ENCODE results near the gene ITGA7.

- TF ChIP-seq CTCF (conservative IDR thresholded peaks at IDR 0.05 in 1 of 2, IDR thresholded peaks at IDR 0.05 in 1 of 2; ENCODE audit: extremely low read depth in 1 of 2, insufficient read depth in 1 of 2, low read depth in 1 of 2, low read length in 2 of 2) (no peak), EZH2 (IDR thresholded peaks at IDR 0.05; ENCODE audit: borderline replicate concordance, low read length) (no peak)
Measured at GRCh38 chr12:55637467-55637866, 70.2 kb downstream of the ITGA7 start.
